SK-N-SH (cell line): ENCODE data around the gene RFX1.

Experiments used
- EP300 ChIP-seq, 2 experiments: IDR thresholded peaks; 2 replicates each; pipeline versions ENCODE4 v1.4.0 to v1.6.1; 2012; ENCODE audit warnings: borderline replicate concordance in 1 of 2, low read depth in 1 of 2, low read length in 1 of 2
- MXI1 ChIP-seq: IDR thresholded peaks from 2 replicates; pipeline ENCODE4 v1.6.1; 2012; ENCODE audit warnings: mild to moderate bottlenecking, low read depth, low read length, improper control_type of control experiment
- POLR2AphosphoS5 ChIP-seq: IDR thresholded peaks from 2 replicates; pipeline ENCODE4 v1.6.1; 2012; ENCODE audit warnings: low read depth, low read length
- RCOR1 ChIP-seq: fragments of 150-350 bp; IDR thresholded peaks from 2 replicates; pipeline ENCODE4 v1.6.1; 2017; ENCODE audit warnings: antibody characterized with exemption, low read length
- SIN3A ChIP-seq: IDR thresholded peaks from 2 replicates; pipeline ENCODE4 v1.6.1; 2012; ENCODE audit warnings: low read depth, mild to moderate bottlenecking, low read length, moderate library complexity, borderline replicate concordance
- SMC3 ChIP-seq: IDR thresholded peaks from 2 replicates; pipeline ENCODE4 v1.6.1; 2012; ENCODE audit warnings: low read depth, low read length, improper control_type of control experiment
- TEAD4 ChIP-seq: IDR thresholded peaks from 2 replicates; pipeline ENCODE4 v1.4.0; 2012; ENCODE audit warnings: mild to moderate bottlenecking, borderline replicate concordance; ENCODE audit not compliant: insufficient read depth
- YY1 ChIP-seq: IDR thresholded peaks from 2 replicates; pipeline ENCODE4 v1.4.0; 2012; ENCODE audit warnings: low read depth, mild to moderate bottlenecking
- TF ChIP-seq, protein P1 (sequence below): fragments of 200-600 bp; sonication (generic); IDR thresholded peaks from 2 replicates; pipeline ENCODE4 v1.6.1; 2017; ENCODE audit warnings: antibody characterized with exemption, mild to moderate bottlenecking, moderate library complexity
- TF ChIP-seq, protein P2 (sequence below): IDR thresholded peaks from 2 replicates; pipeline ENCODE4 v1.4.0; 2012; ENCODE audit warnings: low read depth
- TF ChIP-seq, protein P3 (sequence below): fragments of 150-350 bp; IDR thresholded peaks from 2 replicates; pipeline ENCODE4 v1.6.1; 2017; ENCODE audit warnings: antibody characterized with exemption, low read length, low read depth, borderline replicate concordance

DNA sequence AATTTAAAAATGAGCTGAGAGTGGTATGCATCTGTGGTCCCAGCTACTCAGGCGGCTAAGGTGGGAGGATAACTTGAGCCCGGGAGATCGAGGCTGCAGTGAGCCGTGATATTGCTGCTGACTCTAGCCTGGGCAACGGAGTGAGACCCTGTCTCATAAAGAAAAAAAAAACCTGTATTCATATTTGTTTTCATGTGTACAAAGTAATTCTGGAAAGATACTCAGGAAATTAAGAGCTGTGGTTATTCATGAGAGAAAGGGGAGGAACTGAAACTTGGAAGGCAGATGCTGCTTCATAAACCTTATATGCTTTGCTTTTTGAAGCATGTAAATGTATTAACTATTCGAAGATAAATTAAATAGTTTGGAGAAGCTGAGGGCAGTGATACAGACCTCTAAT, 13.0 kb upstream of the RFX1 start:
- TF ChIP-seq, protein P1, sequence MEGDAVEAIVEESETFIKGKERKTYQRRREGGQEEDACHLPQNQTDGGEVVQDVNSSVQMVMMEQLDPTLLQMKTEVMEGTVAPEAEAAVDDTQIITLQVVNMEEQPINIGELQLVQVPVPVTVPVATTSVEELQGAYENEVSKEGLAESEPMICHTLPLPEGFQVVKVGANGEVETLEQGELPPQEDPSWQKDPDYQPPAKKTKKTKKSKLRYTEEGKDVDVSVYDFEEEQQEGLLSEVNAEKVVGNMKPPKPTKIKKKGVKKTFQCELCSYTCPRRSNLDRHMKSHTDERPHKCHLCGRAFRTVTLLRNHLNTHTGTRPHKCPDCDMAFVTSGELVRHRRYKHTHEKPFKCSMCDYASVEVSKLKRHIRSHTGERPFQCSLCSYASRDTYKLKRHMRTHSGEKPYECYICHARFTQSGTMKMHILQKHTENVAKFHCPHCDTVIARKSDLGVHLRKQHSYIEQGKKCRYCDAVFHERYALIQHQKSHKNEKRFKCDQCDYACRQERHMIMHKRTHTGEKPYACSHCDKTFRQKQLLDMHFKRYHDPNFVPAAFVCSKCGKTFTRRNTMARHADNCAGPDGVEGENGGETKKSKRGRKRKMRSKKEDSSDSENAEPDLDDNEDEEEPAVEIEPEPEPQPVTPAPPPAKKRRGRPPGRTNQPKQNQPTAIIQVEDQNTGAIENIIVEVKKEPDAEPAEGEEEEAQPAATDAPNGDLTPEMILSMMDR: no peak
- TF ChIP-seq SMC3: no peak
- TF ChIP-seq, protein P2, sequence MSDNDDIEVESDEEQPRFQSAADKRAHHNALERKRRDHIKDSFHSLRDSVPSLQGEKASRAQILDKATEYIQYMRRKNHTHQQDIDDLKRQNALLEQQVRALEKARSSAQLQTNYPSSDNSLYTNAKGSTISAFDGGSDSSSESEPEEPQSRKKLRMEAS: no peak
- TF ChIP-seq, protein P3, sequence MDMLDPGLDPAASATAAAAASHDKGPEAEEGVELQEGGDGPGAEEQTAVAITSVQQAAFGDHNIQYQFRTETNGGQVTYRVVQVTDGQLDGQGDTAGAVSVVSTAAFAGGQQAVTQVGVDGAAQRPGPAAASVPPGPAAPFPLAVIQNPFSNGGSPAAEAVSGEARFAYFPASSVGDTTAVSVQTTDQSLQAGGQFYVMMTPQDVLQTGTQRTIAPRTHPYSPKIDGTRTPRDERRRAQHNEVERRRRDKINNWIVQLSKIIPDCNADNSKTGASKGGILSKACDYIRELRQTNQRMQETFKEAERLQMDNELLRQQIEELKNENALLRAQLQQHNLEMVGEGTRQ: no peak
- TF ChIP-seq EP300 (IDR thresholded peaks at IDR 0.05; ENCODE audit: borderline replicate concordance in 1 of 2, low read depth in 1 of 2, low read length in 1 of 2): no peak
- TF ChIP-seq RCOR1: no peak
- TF ChIP-seq MXI1: no peak
- TF ChIP-seq YY1: no peak
- TF ChIP-seq POLR2AphosphoS5: no peak
- TF ChIP-seq TEAD4: no peak
- no peak for TF ChIP-seq SIN3A
